GM19463 (cell line): ENCODE measurements around the gene NCOA3.
"Not testable (repeated sequence)": the region's sequence is repeated elsewhere in the genome, so short reads cannot be mapped to it uniquely, and the experiment has no call there.

Experiments
- ATAC-seq: cut with Tn5 transposase; IDR thresholded peaks from one replicate; pipeline ENCODE4 v1.9.1; 2021; ENCODE audit warnings: mild to moderate bottlenecking, moderate library complexity; ENCODE audit not compliant: unreplicated experiment

The NCOA3 gene

DNA sequence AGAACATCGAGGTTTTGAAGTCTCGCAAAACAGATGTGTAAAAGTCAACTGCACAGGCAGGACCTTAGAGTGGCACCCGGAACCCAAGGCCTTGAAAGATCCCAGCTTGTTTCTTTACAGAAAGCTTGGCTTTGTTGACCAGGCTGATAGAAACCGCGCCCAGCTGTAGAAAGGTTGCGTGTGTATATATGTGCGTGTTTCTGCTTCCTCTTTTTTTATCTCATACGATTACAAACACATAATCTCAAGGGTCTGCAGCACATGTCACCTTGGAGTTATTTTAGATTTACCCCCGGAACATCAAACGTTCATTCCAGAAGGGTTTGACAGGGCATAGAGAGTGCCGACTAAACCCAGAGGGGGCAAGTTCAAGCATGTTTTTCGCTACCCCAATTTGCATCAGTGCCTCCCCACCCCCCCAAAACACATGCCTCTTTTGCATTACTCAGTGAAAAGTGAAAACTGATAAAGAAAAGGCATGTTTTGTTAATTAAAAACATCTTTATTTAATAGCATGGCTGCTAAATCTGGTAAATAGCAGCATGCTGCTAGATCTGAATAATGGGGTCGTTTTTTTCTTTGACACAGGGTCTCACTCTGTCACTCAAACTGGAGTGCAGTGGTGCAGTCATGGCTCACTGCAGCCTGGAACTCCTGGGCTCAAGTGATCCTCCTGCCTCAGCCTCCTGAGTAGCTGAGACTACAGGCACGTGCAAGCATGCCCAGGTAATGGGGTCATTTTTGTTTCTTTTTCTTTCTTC, 33.2 kb upstream of the NCOA3 start:
- ATAC-seq: no peak

GRCh38 chr20:47475419-47476044, 26.2 kb upstream of the NCOA3 start:
- ATAC-seq: no peak

DNA sequence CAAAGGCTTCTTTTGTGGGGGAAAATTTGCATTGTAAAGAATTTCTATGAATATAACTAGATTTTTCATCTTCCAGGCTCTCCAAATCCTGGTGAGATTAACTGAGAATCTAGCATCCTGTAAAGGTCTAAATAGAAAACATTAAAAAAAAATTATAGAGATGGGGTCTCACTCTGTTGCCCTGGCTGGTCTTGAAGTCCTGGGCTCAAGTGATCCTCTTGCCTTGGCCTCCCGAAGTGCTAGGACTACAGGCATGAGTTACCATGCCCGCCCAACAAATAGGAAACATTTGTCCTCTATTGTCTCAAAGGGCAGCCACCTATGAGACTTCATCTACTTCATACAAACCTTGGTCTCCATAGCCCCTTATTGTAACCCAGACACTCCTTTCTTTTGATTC, 25.2 kb upstream of the NCOA3 start:
- no peak for ATAC-seq

GRCh38 chr20:47479093-47479492, 22.6 kb upstream of the NCOA3 start:
- ATAC-seq: no peak

DNA sequence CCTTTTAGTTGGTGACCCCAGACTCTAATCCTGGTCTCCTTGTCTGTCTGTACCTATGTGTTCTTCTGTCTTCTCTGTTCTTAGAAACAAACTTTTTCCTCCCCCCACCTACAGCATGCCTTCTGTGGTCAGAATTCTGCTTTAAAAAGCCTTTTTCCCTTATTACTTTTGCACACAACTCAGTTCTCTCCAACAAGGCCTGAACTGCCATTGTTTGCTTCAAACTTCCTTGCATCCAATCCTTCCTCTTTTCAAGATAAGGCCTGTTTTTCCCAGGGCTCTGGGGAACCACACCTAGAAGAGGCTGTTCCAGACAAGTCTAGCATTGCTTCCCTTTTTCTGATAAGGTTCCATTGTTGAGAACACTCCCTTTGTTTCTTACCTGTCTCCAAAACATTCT, 22.2 kb upstream of the NCOA3 start:
- no peak for ATAC-seq

- ATAC-seq: no peak
Measured at GRCh38 chr20:47480239-47480638, 21.4 kb upstream of the NCOA3 start.

DNA sequence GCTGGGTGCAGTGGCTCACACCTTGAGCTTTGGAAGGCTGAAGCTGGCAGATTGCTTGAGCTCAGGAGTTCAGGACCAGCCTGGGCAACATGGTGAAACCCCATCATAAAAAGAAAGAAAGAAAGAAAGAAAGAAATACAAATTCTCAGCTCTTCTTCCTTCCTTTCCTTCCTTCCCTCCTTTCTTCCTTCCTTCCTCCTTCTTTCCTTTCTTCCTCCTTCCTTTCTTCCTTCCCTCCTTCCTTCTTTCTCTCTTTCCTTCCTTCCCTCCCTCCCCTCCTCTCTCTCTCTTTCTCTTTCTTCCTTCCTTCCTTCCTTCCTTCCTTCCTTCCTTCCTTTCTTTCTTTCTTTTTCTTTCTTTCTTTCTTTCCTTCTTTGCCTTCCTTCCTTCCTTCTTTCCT, 21.0 kb upstream of the NCOA3 start:
- ATAC-seq: no peak

DNA sequence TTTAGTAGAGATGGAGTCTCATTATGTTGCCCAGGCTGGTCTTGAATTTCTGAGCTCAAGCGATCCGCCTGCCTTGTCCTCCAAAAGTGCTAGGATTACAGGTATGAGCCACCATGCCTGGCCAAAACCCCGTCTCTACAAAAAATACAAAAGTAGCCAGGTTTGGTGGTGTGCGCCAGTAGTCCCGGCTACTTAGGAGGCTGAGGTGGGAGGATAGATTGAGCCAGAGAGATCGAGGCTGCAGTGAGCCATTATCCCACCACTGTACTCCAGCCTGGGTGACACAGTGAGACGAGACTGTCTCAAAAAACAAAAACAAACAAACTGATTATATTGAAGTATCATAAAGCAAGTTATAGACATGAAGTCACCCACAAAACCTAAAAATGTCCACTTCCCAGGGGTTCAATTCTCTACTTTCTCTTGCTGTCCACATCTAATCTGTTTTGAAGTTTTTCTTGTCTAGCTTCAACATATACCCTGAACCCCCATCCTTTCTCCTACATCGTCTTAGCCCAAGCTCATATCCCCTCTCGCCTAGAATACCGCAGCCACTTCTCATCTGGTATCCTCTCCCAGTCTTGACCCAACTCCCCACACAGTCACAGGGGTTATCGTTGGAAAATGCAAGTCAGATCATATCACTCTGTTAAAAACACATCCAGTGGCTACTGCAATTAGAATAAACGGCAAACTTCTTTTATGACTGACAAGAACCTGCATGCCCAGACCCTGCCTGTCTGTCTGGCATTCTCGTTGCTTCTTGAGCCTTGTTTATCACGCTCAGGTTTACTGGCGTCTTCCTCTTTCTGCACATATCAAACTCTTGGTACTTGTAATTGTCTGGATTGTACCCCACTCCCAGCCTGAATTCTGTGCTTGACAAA, 20.1 kb upstream of the NCOA3 start:
- no peak for ATAC-seq

- ATAC-seq: no peak
Measured at GRCh38 chr20:47482705-47483104, 19.0 kb upstream of the NCOA3 start.

- ATAC-seq: no peak
Measured at GRCh38 chr20:47484303-47484702, 17.4 kb upstream of the NCOA3 start.

DNA sequence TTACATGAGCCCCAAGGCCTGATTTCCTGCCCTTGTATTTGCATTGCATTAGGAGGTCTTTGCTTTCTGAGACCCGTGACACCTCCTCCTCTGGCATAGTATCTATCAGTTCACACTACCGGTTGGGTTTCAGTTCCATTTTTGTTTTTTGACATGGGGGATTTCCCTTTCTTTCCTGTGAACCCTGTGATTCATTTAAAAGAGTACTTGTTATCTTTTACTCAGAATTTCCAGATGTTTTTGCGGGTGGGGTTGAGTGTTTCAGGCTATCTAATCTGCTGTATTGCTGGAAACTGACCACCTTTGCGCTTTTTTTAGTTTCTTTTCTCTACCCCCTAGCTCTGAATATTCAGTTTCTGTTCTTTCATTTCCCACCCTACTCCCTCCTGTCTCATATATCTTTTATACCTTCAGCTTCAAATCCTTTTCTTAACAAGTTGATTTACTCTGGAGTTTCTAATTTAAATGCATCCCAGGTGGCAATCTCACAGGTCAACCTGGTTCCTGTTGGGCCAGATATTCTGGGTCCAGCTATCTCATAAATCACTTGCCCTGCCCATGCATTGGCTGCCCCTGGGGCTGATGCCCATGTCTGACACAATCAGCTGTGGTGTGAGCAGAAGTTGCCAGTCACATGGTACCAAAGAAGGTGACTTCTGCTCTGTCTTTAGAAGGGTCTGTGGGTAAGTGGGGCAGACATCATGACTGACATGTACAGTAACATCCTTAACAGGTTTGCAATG, 14.3 kb upstream of the NCOA3 start:
- ATAC-seq: peak; percentile 73

DNA sequence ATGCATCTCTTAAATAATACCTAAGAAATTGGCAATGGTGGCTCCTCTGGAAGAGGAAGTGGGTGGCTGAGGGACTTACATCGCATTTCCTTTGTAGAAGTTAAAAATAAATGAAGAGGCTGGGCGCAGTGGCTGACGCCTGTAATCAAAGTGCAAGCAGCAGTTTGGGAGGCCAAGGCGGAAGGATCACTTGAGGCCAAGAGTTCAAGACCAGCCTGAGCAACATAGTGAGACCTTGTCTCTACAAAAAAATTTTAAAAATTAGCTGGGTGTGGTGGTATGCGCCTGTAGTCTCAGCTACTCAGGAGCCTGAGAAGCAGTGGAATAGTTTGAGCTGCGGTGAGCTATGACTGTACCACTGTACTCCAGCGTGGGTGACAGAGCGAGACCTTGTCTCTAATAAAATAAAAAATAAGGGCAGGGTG, 12.2 kb upstream of the NCOA3 start:
- ATAC-seq: no peak

GRCh38 chr20:47490795-47491194, 10.9 kb upstream of the NCOA3 start:
- ATAC-seq: no peak

GRCh38 chr20:47492284-47492683, 9.4 kb upstream of the NCOA3 start:
- no peak for ATAC-seq

DNA sequence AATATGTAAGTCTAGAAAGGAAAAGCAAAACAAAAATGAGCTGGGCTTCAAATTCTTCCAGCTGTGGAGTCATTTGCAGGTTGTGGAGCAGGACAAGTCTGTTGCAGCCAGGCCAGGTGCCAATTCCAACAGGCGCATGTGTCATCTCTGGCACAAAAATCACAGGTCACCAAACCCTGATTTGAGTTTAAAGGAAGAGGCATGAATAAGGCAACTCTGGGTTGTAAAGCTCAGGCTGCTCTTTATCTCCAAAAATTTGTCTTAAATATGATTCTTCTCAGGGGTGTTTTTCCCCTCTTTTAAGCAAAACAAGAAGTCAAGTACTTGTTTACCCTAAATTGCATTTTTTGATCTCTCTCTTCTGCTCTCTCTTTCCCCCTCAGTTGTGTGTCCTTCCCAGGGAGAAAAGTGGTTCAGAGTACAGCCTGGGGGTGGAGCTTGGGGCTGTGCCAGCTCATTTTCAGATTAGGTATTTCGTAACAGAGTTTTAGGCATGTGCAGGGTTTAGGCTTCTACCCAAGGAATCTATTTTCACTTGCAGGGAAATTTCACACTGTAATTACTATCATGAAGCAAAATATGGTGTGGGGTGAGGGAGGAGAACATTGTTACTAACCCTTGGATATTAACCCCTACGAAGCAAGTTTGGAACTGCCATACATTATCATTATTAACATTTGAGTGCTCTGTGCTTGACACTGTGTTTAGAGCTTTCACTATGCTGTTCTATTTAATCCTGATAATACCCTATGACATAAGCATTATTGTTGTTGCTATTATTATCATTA, 8.3 kb upstream of the NCOA3 start:
- no peak for ATAC-seq

DNA sequence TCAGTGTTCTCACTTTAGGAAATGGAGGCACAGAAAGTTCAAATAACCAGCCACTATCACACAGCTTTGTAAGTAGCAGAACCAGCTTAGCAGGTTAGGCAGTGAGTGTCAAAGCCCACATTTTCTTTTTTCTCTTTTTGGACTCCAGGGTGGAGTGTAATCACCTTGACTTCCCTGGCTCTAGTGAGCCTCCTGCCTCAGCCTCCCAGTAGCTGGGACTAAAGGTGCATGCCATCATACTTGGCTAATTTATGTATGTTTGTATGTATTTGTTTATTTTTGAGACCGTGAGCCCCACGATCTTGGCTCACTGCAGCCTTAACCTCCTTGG, 7.8 kb upstream of the NCOA3 start:
- ATAC-seq: no peak

- ATAC-seq: not testable (repeated sequence)
Measured at GRCh38 chr20:47494606-47495005, 7.1 kb upstream of the NCOA3 start.

DNA sequence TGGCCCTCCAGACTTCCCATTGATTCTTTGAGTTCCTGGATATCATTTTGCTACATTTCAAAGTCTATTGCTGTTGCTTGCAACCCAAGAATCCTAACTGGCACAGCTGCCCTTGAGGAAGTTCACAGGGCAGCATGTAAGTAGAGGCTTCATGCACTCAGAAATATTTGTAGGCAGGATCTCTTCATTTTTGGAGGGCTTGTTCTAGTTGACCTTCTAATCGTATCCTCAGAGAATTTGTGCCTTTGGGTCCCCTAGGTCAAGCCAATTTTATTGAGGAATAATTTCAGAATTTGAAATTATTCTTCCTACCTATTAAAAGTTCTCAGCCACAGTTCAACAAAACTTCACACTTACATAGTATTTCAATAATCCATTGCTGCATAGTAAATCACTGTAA, 5.6 kb upstream of the NCOA3 start:
- ATAC-seq: no peak

GRCh38 chr20:47498606-47499005, 3.1 kb upstream of the NCOA3 start:
- no peak for ATAC-seq

- no peak for ATAC-seq
Measured at GRCh38 chr20:47499053-47499452, 2.6 kb upstream of the NCOA3 start.
